NCI-H82 treated with DMSO at 0.1 percent for 48 hours (cell line): Measurements from ENCODE around the gene CLGN.

Source experiments
- DNase-seq: peaks from one replicate; lab custom pipeline; 2025; ENCODE audit not compliant: unreplicated experiment; lab: John Stamatoyannopoulos, UW

The CLGN gene

DNA sequence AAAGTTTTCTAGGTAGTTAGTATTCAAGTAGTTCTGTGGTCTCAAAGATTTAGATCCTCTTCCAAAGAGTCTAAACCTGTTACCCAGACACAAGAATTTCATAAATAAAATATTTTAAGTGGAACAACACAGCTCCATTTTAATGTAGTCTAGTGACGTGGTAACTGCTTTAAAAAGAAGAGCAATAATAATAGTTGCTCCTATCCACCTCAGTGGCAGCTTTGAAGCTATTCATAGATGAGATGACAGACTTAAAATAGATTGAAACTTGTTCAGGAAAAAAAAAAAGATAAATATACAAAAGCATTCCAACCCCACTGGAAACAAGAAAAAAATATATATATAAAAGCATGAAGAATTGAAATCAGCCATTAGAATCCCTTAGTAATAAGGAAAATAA, 39.4 kb downstream of the CLGN start:
- DNase-seq: no peak

DNA sequence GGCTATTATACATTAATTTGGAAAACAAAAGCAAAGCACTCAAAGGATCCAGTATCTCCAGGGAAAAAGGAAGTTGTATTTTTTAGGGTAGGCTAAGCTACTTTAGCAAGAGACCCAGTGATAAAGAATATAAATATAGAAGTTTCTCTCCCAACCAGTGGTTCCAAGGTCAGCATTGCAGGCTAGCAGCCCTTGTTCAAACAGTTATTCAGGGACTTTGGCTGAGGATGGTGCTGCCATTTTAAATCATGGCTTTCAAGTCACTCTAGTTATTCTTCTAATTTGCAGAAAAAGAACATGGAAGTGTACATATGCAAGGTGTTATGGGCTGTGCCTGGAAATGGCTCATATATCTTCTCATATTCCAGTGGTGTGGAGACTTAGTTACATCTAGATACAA, 44.7 kb downstream of the CLGN start:
- no peak for DNase-seq

DNA sequence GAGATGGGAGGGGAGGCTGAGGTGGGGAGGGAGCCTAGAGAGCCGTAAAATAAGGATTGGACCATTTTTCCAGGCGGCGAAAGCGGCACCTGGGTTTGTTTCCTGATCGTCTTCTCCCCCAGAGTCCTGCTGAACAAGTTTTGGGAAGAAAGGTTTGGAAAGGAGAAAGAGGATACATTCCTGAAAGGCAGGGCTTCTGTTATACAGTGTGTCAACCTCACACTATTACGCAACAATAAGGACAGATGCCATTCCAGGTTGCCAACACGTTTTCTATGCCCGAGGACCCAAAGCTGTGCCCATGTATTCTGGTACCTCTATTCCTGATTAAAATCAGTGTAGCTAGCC, 53.3 kb downstream of the CLGN start:
- no peak for DNase-seq

DNA sequence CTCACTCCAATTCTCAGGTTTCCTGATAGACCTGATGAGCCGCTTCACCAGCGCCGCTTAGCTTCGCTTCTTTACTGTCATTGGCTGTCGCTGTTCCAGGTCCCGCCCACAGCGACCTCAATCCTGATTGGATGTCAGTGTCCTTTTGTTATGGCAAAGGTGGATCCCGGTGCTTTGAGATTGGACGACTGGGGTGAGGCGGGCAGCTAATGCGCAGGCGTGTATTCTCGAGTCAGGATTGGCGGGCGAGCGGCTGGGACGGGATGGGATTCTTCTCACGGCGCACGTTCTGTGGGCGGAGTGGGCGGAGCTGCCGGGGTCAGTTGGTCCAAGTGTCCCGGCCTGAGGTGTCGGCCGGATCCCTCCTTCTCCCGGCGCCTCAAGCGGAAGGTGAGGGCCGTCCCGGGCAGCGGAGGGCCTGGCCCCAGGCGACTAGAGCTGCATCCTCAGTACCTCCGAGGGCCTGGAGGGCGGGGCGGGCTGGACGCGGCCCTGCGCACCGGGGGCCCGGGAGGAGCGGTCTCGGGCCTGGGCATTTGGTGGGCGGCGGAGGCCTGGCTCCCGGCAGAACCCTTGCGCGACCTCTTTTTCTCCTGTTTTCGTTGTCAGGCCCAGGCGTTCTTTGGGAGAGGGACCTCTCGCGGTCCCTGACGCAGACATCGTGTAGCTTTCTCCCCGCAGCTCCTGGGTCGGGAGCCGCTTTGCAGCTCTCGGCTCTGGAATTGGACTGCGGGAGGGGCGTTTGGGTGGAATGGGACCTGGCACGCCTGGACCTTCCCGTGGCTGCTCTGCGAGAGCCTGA, 53.9 kb downstream of the CLGN start, which contains the start of gene SCOC:
Gene SCOC (plus strand): TSS at position 319 of the 802 bp plus-strand sequence. CDS start 5,525 bp downstream, outside the sequence.
- peak; percentile 97 for DNase-seq

DNA sequence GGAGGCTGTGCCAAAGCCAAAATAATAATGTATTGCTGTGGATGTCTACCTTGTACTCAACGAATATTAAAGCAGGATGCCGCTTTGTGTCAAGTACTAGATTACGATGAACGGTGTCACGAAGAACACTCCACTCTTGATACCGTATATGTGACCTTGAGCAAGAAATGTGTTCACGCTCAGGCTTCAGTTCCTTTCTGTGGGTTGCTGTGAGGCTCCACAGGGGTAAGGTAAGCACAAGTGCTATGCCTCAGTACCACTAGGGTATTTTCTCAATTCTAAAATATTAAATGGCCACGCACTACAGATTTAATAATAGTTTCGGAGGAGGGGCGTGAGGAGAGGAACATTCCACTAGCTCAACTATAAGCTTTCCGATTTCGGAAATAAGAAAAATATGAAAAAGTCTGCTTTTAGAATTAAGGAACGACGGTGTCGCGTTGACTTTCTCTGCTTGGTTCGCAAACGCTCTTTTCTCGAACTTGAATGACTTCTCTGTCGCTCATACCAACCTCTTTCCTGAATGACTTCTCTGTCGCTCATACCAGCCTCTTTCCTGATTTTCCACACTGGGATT, 54.6 kb downstream of the CLGN start:
- DNase-seq: no peak

DNA sequence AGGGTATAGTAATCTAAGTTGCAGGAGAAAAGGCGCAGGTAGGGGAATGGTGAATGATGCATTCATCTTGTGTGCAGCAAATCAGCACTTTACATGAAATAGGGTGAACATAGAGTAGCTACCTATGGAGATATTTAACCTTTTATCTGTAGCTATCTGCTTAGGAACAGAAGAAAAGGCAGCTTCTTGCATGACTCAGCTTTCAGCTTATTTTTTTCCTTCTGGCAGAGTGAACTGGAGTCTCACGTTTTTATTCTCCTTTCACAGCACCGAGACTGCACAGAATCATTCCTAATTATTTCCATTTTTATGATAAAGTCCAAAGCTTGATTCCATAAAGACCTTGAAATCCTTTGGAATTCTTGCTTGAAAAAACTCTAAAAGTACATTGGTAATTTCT, 58.8 kb downstream of the CLGN start:
- DNase-seq: no peak

DNA sequence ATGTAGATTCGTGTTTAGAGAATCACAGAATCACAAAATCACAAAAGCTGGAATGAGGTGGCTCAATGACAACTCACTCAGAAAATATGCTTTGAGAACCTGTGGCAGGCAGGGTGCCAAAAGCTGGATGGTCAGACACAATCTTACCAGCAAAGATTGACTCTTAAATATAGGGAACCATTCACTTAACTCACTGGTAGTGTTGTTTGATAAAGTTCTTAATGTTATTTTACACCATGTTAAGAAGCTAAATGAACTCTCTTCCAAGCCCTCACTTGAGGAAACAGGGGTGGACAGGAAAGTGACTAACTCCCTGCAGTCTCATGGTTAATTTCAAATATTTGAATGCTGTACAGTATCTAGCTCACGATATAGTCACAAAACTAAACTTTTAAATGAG, 59.7 kb downstream of the CLGN start:
- DNase-seq: no peak

DNA sequence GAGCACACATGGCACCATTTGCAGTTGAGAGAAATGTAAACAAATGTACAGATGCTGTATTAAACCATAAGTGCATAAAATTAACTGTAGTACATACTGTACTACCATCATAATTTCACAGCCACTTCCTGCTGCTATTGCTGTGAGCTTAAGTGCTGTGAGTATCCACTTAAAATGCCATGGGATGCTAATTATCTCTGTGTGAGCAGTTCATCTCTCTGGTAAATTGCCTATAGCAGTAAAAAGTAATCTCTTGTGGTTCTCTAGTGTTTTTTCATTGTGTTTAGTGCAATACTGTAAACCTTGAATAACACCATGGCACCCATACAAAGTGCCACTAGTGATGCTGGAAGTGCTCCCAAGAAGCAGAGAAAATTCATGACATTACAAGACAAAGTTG, 63.9 kb downstream of the CLGN start:
- no peak for DNase-seq

DNA sequence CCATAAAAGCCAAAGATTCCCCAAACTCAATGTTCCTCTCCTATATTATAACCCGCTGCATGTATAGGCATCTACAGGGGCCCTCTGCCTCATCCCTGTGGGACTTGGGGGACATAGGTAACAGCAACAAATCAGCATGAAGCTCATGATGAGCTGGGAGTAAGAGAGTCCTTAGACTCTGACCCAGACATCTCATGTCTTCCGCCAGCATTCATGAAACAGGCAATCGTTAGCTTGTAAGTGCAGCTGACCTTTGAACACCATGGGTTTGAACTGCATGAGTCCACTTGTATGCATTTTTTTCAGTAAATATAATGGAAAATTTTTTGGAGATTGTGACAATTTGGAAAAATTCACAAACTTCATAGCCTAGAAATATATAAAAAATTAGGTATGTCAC, 64.4 kb downstream of the CLGN start:
- no peak for DNase-seq

DNA sequence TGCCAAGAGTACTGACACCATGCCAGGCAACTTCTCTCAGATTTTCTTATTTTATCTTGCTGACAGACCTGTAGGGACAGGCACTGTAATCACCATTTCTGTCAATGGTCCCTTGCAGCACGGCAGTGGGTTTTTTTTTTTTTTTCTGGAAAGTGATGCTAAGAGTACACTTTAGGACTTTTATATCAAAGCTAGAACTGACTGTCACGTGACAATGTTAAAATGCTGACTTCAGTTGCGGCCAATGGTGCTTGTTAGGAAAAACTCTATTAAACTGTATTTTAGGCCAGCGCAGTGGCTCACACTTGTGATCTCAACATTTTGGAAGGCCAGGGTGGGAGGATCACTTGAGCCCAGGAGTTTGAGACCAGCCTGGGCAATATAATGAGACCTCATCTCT, 66.3 kb downstream of the CLGN start:
- DNase-seq: no peak

DNA sequence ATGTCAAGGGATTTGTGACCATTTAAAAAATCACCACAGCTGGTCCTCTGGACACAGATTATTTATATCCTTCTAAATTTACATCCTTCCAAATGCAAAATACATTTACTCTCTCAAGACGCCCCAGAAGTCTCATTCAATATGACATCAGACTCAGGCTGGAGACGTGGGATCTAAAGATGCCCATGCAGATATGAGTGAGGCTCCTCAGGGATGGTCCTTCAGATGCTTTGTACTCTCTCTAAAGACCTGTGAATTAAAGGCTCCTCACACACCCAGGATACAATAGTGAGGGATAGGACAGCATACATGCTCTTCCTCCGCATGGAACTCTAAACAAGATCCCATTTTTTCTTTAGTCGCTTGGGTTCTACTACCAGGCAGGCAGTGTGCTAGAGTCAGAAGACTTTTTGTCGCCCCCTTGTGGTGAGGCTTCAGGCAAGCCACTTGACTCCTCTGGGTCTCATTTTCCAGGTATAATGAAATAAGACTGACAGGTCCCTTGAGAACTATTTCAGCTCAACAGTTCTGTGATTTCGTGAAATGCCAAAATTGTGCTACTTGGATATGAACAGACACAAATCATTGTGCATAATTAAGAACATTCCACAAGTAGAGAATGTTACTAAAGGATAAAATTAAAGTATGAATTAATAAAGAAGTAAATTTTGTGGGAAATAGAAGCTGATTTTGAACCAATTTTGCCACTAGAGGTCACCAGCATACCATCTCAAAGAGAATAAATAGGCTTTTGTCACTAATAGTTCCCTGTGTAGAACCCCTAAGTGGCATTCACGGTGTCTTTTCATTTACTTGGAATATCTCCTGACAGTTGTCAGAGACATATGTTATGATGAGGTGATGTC, 67.7 kb downstream of the CLGN start:
- DNase-seq: peak; percentile 46

DNA sequence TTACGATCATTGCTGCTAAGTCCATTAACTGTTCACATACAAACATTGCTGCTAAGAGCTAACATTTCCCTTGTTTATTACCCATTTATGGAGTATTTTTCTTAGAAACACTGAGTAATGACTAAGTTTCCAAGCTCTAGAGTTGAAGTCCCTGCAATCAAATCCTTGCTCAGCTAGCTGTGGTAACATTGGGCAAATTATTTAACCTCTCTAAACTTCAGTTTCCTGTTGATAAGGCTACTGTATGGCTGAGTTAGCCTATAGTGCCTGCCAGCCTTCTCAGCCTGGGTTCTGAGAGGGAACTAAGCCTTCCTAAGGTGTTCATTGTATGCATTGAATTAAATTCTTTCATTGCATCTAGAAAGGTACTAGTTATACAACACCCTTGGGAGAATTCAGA, 69.2 kb downstream of the CLGN start:
- no peak for DNase-seq

DNA sequence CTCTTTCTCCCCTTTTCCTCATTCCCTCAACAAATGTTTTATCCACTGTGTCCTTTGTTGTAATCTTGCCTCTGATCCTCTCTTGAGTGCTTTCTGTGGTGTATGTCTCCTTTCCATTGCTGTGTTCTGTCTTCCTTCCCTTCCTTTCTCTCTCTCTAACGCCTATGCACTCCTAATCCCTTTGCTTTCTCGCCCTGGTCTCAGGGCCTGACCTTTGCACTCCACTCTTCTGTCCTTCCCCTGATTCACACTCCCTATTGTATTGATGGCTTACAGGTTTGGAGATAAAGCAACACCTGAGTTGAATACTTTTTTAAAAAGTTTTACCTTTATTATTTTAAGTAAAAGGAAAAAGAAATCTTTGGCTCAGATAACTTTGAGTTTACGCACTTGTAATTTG, 69.6 kb downstream of the CLGN start:
- no peak for DNase-seq

DNA sequence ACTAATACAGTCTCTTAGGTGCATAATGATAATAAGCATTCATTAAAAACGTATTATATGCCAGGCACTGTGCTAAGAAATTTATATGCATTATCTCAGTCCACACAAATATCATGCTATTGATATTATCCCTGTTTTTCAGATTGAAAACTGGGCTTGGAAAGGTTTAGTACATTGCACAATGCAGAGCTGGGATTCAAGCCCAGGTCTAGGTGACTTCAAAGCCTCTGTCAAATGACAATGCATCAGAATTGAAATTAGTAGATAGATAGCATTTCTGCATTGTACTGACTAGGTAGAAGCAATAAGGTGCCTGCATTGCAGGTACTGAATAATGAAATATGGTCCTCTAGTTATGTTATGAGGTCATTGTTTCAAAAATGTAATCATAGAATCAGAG, 72.2 kb downstream of the CLGN start:
- no peak for DNase-seq

DNA sequence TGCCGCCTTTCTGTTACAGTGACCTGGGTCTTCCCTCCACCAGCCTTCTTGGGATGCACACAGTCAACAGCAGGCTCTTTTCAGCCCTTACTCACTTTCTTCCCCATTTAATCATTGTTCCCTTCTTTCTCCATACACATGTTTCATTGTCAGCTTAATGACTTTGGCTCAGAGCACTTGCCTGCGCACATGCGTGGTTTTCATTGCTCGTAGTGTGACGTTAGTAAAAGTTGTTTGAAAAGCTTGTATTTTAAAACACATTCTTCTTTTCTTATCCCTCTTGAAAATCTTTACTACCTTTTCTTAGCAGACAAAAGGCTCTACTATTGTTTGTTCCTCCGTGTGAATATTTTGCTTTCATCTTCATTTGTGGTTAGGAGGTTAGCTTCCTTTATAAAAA, 73.7 kb downstream of the CLGN start:
- DNase-seq: no peak

DNA sequence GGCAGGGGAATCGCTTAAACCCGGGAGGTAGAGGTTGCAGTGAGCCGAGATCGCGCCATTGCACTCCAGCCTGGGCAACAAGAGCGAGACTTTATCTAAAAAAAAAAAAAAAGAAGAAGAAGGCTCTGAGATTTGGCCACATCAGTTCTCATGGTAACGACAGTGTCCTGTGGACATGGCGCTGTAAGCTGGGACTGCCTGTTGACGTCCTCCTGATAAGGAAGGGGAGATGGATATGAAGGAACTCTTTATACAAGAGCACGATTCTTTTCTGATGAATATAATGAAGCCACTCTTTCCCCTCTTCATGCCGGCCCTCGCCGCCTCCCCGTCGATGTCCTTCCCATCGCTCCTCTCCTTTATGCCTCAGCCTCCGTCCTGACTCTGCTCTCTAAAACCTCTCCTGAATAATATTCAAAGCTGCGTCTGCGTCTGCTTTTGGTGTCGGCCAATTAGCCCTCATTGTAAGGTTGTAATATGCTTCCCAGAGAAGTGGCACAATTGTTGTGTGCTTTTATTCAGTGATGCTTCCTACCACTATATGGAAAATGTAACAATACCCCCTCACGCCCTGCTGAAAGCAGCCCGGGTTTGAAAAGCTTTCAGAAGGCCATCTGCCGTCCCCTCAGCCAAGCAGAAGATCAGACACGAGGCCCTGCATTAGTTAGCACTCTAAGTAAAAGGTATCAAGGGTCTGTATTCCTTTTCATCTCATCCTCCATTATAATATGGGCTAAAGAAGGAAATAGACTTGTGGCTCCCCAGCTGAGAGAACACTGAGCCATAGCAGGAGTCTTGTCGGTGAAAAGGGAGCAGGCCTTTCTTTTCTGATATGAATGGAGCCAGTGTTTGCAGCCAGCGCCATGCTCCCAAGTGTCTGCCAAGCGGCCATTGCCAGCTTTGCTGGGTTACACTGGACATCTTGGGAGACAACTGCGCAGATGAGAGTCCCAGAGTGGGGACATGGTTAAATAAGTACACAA, 76.1 kb downstream of the CLGN start:
- DNase-seq: no peak

DNA sequence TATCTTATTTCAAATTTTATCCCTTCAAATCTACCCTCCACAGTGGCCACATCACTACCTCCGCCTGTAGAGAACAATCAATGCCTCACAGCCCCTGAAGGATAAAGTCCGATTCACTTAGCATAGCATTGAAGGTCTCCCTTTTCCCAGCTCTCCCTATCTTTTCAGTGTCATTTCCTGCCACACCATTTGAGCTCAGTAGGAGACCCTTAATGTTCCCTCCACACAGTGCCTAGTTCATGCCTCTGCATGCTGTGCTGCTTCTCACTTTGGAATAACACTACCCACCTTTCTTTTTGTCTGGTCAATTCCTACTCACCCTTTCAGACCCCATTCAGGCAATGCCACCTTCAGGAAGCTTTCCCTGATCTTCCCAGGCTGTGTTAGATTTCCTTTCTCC, 77.6 kb downstream of the CLGN start:
- no peak for DNase-seq

DNA sequence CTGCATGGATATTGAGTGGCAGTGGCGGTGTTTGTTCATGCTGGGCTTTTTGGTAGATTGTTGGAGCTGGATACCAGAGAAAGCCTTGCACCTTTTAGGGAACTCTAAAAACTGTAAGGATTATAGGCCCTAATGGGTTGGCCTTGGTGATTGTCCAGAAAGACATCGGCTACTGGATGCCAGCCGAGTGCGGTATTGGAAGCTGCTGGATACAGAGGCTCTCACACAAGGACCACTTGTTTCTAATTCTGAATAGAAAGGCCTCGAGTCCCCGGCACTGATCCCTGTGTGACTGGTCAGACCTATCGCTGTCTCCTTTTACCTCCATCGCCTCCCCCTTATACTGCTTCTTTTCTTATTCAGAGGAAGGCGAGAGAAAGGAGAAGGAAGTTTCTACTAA, 81.3 kb downstream of the CLGN start:
- no peak for DNase-seq

DNA sequence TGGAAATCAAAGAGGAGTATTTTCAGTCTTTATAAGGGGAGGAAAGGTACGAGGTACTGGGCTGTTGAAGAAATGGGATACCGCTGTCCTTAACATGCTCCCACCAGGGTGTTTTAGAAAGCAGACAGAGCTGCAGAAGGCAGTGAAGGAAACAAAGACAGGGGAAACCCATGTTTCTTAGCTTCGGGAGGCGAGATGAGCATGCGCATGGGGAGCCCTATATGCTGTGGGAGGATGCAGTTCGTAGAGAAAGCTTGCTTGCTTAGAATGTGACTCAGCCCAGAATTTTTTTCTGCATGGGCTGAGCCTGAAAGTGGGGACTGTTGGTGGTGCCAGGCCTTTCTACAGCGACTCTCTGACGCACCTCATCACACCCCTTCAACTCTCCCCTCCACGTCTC, 82.8 kb downstream of the CLGN start:
- no peak for DNase-seq

DNA sequence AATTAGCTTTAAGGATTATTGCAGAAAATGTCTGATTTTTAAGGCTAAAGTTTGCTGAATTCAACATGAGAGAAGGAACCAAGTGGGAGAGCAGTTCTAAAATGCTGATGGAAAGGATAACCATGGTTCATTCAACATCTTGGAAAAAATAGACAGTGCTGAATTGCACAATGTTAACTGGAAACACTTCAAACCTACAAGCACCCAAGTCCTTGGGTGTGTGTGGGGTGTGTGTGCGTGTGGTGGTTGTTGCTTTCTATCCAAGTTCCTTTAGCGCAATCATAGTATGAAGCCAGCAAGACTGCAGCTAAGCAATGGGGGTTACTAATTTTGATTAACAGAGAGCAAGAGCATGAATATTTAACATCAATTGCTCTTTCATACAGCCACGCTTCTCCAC, 83.3 kb downstream of the CLGN start:
- no peak for DNase-seq

DNA sequence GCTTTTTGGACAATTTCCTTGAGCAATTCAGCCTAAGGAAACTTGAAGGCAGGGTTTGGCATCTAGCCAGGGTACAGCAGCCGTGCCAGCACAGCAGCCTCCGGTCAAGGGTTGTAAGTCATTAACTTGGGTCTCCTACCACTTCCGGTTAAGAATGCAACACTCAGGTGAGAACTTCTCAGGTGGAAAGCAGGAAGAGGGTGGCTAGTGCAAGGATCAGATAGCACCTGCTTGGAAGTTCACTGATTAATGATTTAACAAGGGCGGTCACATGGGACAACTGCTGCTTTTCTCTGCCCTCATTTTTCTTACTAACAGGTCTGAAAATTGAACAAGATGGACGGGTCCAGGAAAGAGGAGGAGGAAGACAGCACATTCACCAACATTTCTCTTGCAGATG, 84.1 kb downstream of the CLGN start:
- DNase-seq: no peak
